Hair follicular keratinocyte (primary cell): Measurements from ENCODE around the gene AP2A1. TPM values are rescaled to one million over a fixed set of nuclear protein-coding genes. Genes with fewer than 3 reads are reported as not detected.

Experiments
- total RNA-seq: library from RNA; depleted of rRNA; stranded (reverse); fragments of >200 nt; gene quantifications from 2 replicates; pipeline ENCODE4 v1.2.3, GENCODE V29; 2015

The AP2A1 gene
- 101 TPM in 2 replicates for total RNA-seq

DNA sequence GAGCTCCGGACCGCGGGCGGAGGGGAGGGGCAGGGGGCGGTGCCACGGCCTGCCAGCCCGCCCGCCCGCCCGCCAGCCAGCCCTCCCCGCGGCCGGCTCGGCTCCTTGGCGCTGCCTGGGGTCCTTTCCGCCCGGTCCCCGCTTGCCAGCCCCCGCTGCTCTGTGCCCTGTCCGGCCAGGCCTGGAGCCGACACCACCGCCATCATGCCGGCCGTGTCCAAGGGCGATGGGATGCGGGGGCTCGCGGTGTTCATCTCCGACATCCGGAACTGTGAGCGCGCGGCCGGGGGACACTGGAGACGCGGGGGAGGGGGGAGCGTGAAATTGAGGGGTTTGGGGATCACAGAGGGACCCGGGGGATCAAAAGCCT is at the start of gene AP2A1:
Gene AP2A1 (plus strand): TSS at position 72 of the 370 bp plus-strand sequence. CDS start 133 bp downstream, at position 205.

DNA sequence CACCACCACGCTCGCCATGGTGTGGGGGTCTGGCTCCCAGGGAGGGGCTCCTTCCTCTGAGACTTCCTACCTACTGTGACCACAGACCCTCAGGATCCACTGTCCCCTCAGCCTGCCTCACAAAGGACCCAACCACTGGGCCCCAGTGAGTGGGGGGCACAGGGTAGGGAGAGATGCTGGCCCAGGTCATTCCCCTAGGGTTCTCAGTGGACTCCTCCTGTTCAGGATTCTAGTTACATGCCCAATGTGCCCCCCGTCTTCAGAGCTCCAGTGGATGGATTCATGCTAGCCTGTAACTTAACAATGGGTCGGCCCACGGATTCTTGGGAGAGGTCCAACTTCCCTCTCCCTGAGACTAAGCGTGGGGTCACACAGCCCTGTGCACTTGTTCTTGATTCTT is 3.6 kb upstream of the AP2A1 start, which contains the start of gene TSKS:
Gene TSKS (minus strand): TSS at position 77 of the 400 bp plus-strand sequence. CDS start 59 bp downstream, at position 18.

DNA sequence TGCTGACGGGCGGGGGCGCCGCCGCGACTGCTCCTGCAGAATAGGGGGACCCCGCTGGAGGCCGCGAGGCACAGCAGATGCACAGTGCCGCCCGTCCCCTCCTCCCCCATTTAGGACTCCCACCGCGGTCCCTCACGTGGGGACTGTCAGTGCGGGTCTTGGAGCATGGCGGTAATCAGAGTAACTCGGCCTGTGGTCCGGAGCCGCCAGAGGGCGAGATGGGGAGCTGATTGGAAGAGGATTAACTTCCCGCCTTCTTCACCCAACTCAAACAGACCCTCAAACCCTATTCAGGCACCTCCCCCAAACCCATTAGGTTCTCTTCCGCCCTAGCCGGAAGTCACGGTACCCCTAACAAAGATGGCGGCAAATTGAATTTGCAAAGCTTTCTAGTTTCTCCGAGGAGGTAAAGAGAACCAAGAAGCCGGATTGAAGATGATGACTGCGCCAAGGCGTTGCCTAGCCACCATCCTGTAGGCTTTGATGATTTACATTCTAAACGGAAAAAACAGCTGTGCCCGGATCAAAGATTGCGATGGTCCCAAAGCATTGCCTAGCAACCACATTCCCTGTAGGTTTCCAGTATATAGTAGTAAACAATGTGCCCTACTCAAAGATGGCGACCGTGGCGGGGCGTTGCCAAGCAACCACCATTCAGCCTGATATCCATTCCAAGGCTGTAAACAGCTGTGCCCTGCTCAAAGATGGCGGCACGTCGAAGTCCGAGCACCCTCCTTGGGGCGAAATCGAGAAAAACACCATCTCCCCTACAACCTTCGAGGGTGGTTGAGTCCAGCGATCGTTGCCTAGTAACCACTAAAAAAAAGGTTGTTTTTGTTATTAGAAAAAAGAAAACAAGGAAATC is 46.4 kb downstream of the AP2A1 start, which contains the start of gene FUZ:
Gene FUZ (minus strand): TSS at position 296 of the 865 bp plus-strand sequence. CDS start 186 bp downstream, at position 110.

DNA sequence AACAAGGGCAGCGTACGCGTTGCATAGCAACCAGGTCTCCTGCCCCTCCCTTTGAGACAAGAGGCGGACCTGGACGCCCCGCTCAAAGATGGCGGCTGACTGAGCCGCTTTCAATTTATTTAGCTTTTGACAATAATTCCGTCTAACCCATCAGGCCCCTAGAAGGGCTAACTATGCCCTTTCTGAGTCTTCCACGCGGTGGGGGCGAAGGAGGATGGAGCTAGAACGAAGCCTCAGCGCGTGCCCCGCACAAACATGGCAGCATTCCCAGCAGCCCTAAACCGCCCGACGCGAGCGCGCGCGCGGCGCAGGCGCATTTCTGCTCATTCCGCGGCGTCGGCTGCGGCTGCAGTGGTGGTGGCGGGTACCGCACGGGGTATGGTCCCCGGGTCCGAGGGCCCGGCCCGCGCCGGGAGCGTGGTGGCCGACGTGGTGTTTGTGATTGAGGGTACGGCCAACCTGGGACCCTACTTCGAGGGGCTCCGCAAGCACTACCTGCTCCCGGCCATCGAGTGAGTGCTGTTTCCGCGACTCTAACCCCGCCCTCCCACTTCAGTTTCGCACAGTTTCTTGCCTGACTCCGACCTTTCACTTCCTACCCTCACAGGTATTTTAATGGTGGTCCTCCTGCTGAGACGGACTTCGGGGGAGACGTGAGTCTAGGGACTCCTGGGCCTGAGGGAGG is 51.3 kb downstream of the AP2A1 start, which contains the start of gene MED25:
Gene MED25 (plus strand): TSS at position 326 of the 685 bp plus-strand sequence. CDS start 53 bp downstream, at position 379.

DNA sequence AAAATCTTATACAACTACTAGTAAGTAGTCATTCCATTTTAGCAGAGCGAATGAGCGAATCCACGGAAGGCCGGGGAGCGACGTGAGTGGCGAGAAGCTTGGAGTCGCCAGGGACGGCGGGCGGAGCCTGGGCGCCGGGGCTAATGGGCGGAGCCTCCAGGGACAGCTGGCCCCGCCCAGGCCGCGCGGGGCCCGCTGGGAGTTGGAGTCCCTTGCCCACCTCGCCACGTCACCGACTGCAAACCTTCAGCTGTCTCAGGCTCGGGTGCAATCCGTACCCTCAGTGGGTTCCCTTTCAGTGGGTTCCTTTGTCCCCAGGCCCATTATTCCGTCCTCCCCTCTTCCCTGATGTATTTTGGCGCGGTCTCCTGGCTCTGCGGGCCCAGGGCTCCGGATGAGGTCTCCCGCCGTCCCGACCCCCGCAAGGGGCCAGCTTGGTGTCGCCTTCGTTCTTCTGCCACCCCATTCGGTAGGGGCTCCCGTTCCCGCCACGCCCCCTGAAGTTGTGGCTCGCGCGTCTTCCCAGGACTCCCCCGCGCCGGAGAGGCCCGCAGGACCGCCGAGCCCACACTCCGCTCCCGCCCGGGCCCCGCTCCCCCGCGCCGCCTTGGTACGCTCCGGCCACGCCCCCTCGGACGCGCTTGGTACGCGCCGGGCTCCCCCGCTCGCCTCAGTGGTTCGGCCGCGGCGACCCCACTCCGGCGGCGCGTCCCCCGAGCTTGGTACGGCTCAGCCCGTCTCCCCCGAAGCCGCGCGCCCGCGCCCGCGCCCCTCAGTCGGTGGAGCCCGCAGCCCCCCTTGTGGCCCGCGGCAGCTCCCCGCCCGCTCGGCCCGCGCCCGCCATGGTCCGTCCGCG is 83.9 kb downstream of the AP2A1 start, which contains the start of gene PTOV1:
Gene PTOV1 (plus strand): TSS at position 673 of the 856 bp plus-strand sequence.

Other genes starting within 250 kb of the AP2A1 start
- gene RCN3, start 239.0 kb upstream of the AP2A1 start, total RNA-seq = 1.3 and 3.3 TPM in 2 replicates
- gene NOSIP, start 186.4 kb upstream of the AP2A1 start, total RNA-seq = 52.4 and 71.2 TPM in 2 replicates
- gene PRRG2, start 185.7 kb upstream of the AP2A1 start, total RNA-seq = 5.7 and 8.2 TPM in 2 replicates
- 4.7 and 6.0 TPM in 2 replicates for gene PRR12, start 175.8 kb upstream of the AP2A1 start, total RNA-seq
- gene RRAS, start 126.9 kb upstream of the AP2A1 start, total RNA-seq = 55.4 and 88.5 TPM in 2 replicates
- 28.1 and 35.2 TPM in 2 replicates for gene SCAF1, start 124.8 kb upstream of the AP2A1 start, total RNA-seq
- gene IRF3, start 101.1 kb upstream of the AP2A1 start, total RNA-seq = 71.1 and 83.8 TPM in 2 replicates
- gene BCL2L12, start 101.1 kb upstream of the AP2A1 start, total RNA-seq = 18.4 and 37.6 TPM in 2 replicates
- gene PRMT1, start 89.7 kb upstream of the AP2A1 start, total RNA-seq = 301 and 446 TPM in 2 replicates
- gene ADM5, start 77.4 kb upstream of the AP2A1 start, total RNA-seq = 1.3 and 4.1 TPM in 2 replicates
- 0.23 and 2.0 TPM in 2 replicates for gene CPT1C, start 75.9 kb upstream of the AP2A1 start, total RNA-seq
- not detected in 2 replicates for gene TSKS, start 3.7 kb upstream of the AP2A1 start, total RNA-seq
- 11.5 and 13.8 TPM in 2 replicates for gene FUZ, start 46.3 kb downstream of the AP2A1 start, total RNA-seq
- gene MED25, start 51.3 kb downstream of the AP2A1 start, total RNA-seq = 18.7 and 20.5 TPM in 2 replicates
- 44.3 and 45.9 TPM in 2 replicates for gene PTOV1, start 84.2 kb downstream of the AP2A1 start, total RNA-seq
- 55.1 and 66.5 TPM in 2 replicates for gene PNKP, start 100.6 kb downstream of the AP2A1 start, total RNA-seq
- gene AKT1S1, start 110.4 kb downstream of the AP2A1 start, total RNA-seq = 20.1 and 25.7 TPM in 2 replicates
- 11.6 and 15.2 TPM in 2 replicates for gene TBC1D17, start 110.7 kb downstream of the AP2A1 start, total RNA-seq
- gene IL4I1, start 129.9 kb downstream of the AP2A1 start, total RNA-seq = not detected in 2 replicates
- gene ATF5, start 162.2 kb downstream of the AP2A1 start, total RNA-seq = 8.7 and 9.9 TPM in 2 replicates
- gene NUP62, start 162.5 kb downstream of the AP2A1 start, total RNA-seq = 37.4 and 57.8 TPM in 2 replicates
- gene SIGLEC11, start 194.2 kb downstream of the AP2A1 start, total RNA-seq = not detected in 2 replicates